Activated CD8-positive, alpha-beta T cell treated with anti-CD3 and anti-CD28 coated beads for 36 hours (primary cell): ENCODE measurements around the gene TOM1L2. TPM values are rescaled to one million over a fixed set of nuclear protein-coding genes. Genes with fewer than 3 reads are reported as not detected.
A peak's percentile ranks its signal among the peaks of the same experiment; 100 is the strongest.

Experiments
- ATAC-seq: fragments of 200-7000 bp; cut with Tn5 transposase; one replicate; pipeline ENCODE4 v1.10.0; 2021; ENCODE audit warnings: mild to moderate bottlenecking, moderate library complexity
- CTCF ChIA-PET: fragments of 350-600 bp; sonication (Branson Sonifier 250); formaldehyde crosslinking; loops from one replicate; lab custom pipeline; 2021; ENCODE audit warnings: antibody characterized with exemption; lab: Charles Lee
- POLR2A ChIA-PET: fragments of 350-600 bp; sonication (Branson Sonifier 250); formaldehyde crosslinking; loops from one replicate; lab custom pipeline; 2021; ENCODE audit warnings: antibody characterized with exemption; lab: Charles Lee
- DNase-seq: peaks from one replicate; pipeline ENCODE4 v3.0.0-alpha.2; 2020
- H3K27ac Mint-ChIP-seq: one replicate; pipeline ENCODE4 v1.8.0; 2021; ENCODE audit warnings: mild to moderate bottlenecking, mixed read lengths
- H3K27me3 Mint-ChIP-seq: one replicate; pipeline ENCODE4 v1.8.0; 2021; ENCODE audit warnings: mixed read lengths
- H3K36me3 Mint-ChIP-seq: one replicate; pipeline ENCODE4 v1.8.0; 2021; ENCODE audit warnings: low read depth, mixed read lengths
- H3K4me1 Mint-ChIP-seq: one replicate; pipeline ENCODE4 v1.8.0; 2021; ENCODE audit warnings: low read depth, mixed read lengths
- H3K4me3 Mint-ChIP-seq: one replicate; pipeline ENCODE4 v1.8.0; 2021; ENCODE audit warnings: mild to moderate bottlenecking, moderate library complexity, mixed read lengths
- H3K9me3 Mint-ChIP-seq: one replicate; pipeline ENCODE4 v1.8.0; 2021; ENCODE audit warnings: mixed read lengths
- intact Hi-C: fragments of 100-400 bp; cut with micrococcal nuclease; formaldehyde crosslinking; loops from one replicate; pipeline ENCODE4 v1.10.0; 2022
- total RNA-seq, 2 experiments: library from RNA; stranded (reverse); gene quantifications; one replicate each; pipeline ENCODE4 v1.2.3, GENCODE V29; 2021
- TF ChIP-seq, protein P1 (sequence below): fragments of 200-600 bp; IDR thresholded peaks from one replicate; pipeline ENCODE4 v1.8.0; 2022; ENCODE audit warnings: antibody characterized with exemption, mild to moderate bottlenecking

The TOM1L2 gene
- total RNA-seq, 2 experiments from 2014 or later, result 10.3 to 10.8 TPM

DNA sequence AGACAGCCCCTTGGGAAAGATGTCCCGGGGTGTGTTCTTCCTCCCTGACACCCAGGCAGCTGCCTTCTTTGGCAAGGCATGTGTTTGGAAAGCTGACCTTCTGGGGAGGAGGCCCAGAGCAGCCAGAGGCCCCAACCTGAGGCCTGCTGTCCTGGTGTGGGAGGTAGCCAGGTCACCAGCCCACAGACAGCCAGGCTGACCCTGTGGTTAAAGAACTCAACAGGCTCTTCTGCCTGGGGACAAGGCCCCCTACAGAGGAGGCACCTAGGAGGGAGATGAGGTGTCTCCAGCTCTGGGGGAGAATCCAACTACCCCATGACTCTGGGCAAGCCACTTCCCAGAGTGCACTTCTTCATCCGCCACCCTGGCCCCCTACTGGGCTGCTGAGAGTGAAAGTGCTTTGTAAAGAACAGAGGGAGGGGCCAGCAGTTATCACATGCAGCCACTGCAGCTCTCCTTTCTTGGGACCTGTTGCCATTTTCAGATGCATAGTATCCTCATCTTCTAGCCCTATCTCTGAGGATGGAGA lies 122.3 kb downstream of the TOM1L2 start:
- no peaks in the 10 kb centered on the region for H3K27me3 Mint-ChIP-seq

DNA sequence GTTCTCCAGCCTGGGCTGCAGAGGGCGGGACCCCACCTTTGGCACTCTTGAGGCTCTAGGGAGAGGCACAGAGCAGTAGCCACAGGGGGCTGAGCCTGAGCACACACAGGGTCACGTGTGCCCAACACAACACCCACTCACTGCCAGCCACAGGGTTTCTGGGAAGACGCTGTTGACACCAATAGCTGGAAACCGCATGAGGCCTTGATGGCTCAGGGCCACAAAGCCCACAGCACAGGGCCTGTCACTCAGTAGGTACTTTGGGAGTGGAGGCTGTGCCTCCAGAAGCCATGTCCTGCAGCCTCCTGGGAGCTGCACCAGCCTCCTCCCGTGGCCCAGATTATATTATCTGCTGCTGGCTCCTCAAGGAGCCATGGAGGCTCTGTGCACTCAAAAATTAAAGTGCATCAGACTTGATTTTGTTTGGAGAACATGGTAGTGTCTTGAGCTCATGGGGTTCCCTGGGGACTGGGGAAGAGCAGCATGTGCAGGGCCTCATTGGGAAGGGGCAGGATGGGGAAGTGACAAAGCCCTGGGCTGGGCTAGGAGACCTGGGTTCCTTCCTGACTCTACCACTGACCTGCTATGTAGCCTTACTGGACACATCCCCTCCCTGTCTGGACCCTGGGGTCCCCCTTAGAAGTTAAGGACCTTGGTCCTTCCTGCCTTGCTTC lies 122.9 kb downstream of the TOM1L2 start:
- intact Hi-C loops, result no loop called here

More for the DNA sequence above, 122.3 kb downstream of the TOM1L2 start:
- Mint-ChIP-seq H3K4me3 (peak overlapping the region; percentile 44), H3K4me1 (peaks cover 76% of the 10 kb centered on the region), H3K36me3 (peaks cover 1% of the 10 kb centered on the region), H3K27ac (peak overlapping the region; percentile 98), H3K9me3 (no peaks in the 10 kb centered on the region)
- DNase-seq (peak; percentile 96), ATAC-seq (peak; percentile 73)
- TF ChIP-seq, protein P1, sequence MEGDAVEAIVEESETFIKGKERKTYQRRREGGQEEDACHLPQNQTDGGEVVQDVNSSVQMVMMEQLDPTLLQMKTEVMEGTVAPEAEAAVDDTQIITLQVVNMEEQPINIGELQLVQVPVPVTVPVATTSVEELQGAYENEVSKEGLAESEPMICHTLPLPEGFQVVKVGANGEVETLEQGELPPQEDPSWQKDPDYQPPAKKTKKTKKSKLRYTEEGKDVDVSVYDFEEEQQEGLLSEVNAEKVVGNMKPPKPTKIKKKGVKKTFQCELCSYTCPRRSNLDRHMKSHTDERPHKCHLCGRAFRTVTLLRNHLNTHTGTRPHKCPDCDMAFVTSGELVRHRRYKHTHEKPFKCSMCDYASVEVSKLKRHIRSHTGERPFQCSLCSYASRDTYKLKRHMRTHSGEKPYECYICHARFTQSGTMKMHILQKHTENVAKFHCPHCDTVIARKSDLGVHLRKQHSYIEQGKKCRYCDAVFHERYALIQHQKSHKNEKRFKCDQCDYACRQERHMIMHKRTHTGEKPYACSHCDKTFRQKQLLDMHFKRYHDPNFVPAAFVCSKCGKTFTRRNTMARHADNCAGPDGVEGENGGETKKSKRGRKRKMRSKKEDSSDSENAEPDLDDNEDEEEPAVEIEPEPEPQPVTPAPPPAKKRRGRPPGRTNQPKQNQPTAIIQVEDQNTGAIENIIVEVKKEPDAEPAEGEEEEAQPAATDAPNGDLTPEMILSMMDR, result peak; percentile 7
- intact Hi-C loops, result loop anchor here (5.0 kb wide), 1 partner anchor 33 kb away; no protein-coding TSS in a partner anchor
- ChIA-PET POLR2A (interaction anchor here (1.3 to 19.1 kb wide), 8 partner anchors 9 to 168 kb away, joined by 3 to 617 read pairs (median 10); partner anchors contain the start of gene SREBF1), CTCF (interaction anchor here (0.9 to 11.3 kb wide), 6 partner anchors 8 to 168 kb away, joined by 3 to 83 read pairs (median 6); partner anchors contain the start of gene SREBF1)

GRCh38 chr17:17848311-17849082 lies 123.7 kb downstream of the TOM1L2 start:
- Mint-ChIP-seq H3K36me3 (peaks cover 1% of the 10 kb centered on the region), H3K4me3 (peak overlapping the region; percentile 58), H3K4me1 (peaks cover 64% of the 10 kb centered on the region), H3K9me3 (no peaks in the 10 kb centered on the region), H3K27me3 (no peaks in the 10 kb centered on the region), H3K27ac (peak overlapping the region; percentile 98)
- intact Hi-C loops, result no loop called here
- POLR2A ChIA-PET, result interaction anchor here (0.7 to 19.1 kb wide), 8 partner anchors 8 to 225 kb away, joined by 3 to 617 read pairs (median 10); partner anchors contain the start of gene SREBF1
- CTCF ChIA-PET, result interaction anchor here (1.3 to 11.3 kb wide), 6 partner anchors 8 to 185 kb away, joined by 3 to 83 read pairs (median 6); partner anchors contain the start of gene SREBF1
- no peak for ATAC-seq
- no peak for DNase-seq
- TF ChIP-seq, protein P1, result no peak

More for the DNA sequence above, 122.9 kb downstream of the TOM1L2 start:
- ATAC-seq, result peak; percentile 65
- TF ChIP-seq, protein P1, result no peak
- no peaks in the 10 kb centered on the region for H3K9me3 Mint-ChIP-seq
- H3K27me3 Mint-ChIP-seq, result no peaks in the 10 kb centered on the region
- peak overlapping the region; percentile 58 for H3K4me3 Mint-ChIP-seq
- peak; percentile 98 for DNase-seq
- peaks cover 72% of the 10 kb centered on the region for H3K4me1 Mint-ChIP-seq
- H3K27ac Mint-ChIP-seq, result peak overlapping the region; percentile 98
- CTCF ChIA-PET, result interaction anchor here (0.9 to 11.3 kb wide), 7 partner anchors 9 to 184 kb away, joined by 3 to 83 read pairs (median 4); partner anchors contain the start of gene SREBF1
- H3K36me3 Mint-ChIP-seq, result peaks cover 1% of the 10 kb centered on the region
- POLR2A ChIA-PET, result interaction anchor here (0.7 to 19.1 kb wide), 11 partner anchors 8 to 226 kb away, joined by 3 to 617 read pairs (median 6); partner anchors contain the start of gene SREBF1

GRCh38 chr17:17847726-17848125 lies 124.5 kb downstream of the TOM1L2 start:
- ATAC-seq (no peak), DNase-seq (no peak)
- no peaks in the 10 kb centered on the region for H3K9me3 Mint-ChIP-seq
- ChIA-PET CTCF (interaction anchor here (1.3 to 11.3 kb wide), 5 partner anchors 11 to 186 kb away, joined by 3 to 83 read pairs (median 4); partner anchors contain the start of gene SREBF1), POLR2A (interaction anchor here (0.9 to 19.1 kb wide), 4 partner anchors 19 to 165 kb away, joined by 3 to 617 read pairs (median 10); partner anchors contain the start of gene SREBF1)
- TF ChIP-seq, protein P1, result no peak
- no peak overlapping the region for H3K4me3 Mint-ChIP-seq
- intact Hi-C loops, result no loop called here
- peaks cover 1% of the 10 kb centered on the region for H3K36me3 Mint-ChIP-seq
- peaks cover 56% of the 10 kb centered on the region for H3K4me1 Mint-ChIP-seq
- H3K27ac Mint-ChIP-seq, result peak overlapping the region; percentile 98
- no peaks in the 10 kb centered on the region for H3K27me3 Mint-ChIP-seq
